Stimulated activated CD4-positive, alpha-beta T cell treated with anti-CD3 and anti-CD28 coated beads, Interleukin-15, amount 100 ng/mL, for 1 hour (primary cell): ENCODE data around the gene CRIP1.

ENCODE experiments used
- DNase-seq, 2 donors: peaks; one replicate each; pipeline ENCODE4 v3.0.0-alpha.2; 2020; ENCODE audit warnings: low read depth in 1 of 2, low spot score in 1 of 2

Gene CRIP1

GRCh38 chr14:105503935-105504692 lies 17.4 kb downstream of the CRIP1 start:
- no peak for DNase-seq

GRCh38 chr14:105505101-105505500 lies 18.4 kb downstream of the CRIP1 start:
- no peak for DNase-seq

DNA sequence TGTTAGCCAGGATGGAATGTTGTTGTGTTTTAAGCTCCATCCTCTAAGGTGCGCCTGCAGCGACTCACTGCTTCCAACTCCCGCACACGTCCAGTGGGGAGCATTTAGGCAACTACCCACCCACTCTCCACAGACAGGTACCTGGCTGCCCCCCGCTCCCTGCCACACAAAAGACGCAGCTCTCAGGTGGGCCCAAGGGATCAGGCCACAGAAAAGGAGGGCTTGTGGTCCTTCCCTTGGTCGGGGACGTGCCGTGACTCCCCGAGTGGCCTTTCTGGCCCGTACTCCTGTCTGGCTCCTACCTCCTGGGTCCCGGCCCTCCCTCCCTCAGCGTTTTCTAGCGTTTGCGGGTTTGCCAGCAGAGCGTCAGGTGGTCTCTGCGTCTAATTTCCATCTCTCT lies 20.6 kb downstream of the CRIP1 start:
- DNase-seq, result no peak

DNA sequence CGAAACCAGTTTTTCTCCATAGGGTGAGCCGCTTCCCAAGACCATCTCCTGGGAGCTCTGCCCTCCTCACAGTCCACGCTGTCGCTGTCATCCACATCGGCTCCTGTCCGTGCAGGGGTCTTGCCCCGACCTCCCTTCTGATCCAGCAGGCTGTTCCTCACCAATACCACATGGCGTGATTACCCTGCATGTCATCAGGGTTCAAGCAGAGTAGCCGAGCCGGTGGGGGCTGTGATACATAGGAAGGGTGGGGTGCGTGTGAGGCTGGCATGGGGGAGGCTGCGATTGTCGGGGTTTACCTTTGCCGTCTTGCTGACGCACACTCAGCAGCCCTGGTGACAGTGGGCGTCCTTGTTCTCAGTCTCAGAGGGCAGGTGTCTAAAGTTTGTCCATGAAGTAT lies 21.4 kb downstream of the CRIP1 start:
- no peak for DNase-seq

- DNase-seq, result no peak
Measured at GRCh38 chr14:105508601-105509000, 21.9 kb downstream of the CRIP1 start.

- no peak for DNase-seq
Measured at GRCh38 chr14:105517096-105517495, 30.4 kb downstream of the CRIP1 start.

- DNase-seq, result no peak
Measured at GRCh38 chr14:105519946-105520698, 33.4 kb downstream of the CRIP1 start.

GRCh38 chr14:105525326-105525725 lies 38.6 kb downstream of the CRIP1 start:
- DNase-seq, result no peak

- DNase-seq, result no peak
Measured at GRCh38 chr14:105525861-105526775, 39.4 kb downstream of the CRIP1 start, which contains the start of gene TMEM121. Gene TMEM121 (plus strand): TSS chr14:105526583. CDS start chr14:105528835, 2,252 bp downstream.

DNA sequence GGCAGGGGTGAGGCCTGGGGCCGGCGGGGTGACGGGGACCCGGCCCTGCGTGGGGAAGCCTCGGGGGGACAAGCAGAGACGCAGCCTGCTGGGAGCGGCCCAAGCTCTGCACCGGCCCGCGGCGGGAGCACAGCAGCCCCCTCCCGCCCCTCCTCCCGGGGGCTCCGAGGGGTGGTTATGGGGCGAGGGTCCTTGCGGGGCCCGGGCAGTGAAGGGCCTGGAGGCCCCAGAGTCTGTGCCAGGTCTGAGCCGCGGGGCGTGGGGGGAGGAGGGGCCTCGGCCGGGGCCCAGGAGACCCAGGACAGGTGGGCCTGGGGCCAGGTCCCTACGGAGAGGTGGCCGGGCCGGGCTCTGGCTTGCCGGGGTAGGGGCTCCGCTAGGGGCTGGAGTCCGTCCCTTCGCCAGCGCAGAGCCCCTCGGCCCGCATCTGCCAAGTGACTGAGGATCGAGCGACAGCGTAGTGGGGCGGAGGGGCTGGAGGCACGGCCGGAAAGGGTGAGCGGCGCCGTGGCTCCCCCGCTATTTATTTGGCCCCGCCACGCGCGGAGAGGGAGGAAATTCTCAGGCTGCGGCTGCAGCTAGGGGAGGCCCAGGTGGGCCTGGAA lies 40.2 kb downstream of the CRIP1 start:
- DNase-seq, result no peak

- DNase-seq, result no peak
Measured at GRCh38 chr14:105527381-105527825, 40.7 kb downstream of the CRIP1 start.

GRCh38 chr14:105527826-105528585 lies 41.3 kb downstream of the CRIP1 start:
- peak; percentile 69 to 78 for DNase-seq

DNA sequence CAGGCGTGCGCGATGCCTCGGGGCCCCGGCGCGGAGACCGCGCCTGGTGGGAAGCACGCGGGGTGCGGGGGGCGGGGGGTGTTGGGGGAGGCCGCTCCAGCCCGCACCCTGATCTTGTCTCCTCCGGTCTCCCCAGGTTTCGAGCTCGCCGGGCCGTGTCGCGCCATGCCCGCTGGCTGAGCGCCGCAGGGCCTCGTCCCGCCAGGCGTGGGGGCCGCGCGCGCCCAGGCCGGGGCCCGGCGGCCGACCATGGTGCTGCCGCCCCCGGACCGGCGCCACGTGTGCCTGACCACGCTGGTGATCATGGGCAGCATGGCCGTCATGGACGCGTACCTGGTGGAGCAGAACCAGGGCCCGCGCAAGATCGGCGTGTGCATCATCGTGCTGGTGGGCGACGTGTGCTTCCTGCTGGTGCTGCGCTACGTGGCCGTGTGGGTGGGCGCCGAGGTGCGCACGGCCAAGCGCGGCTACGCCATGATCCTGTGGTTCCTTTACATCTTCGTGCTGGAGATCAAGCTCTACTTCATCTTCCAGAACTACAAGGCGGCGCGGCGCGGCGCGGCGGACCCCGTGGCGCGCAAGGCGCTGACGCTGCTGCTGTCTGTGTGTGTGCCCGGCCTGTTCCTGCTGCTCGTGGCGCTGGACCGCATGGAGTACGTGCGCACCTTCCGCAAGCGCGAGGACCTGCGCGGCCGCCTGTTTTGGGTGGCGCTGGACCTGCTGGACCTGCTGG lies 42.1 kb downstream of the CRIP1 start:
- peak in 1 of 2 donors; percentile 54 for DNase-seq

DNA sequence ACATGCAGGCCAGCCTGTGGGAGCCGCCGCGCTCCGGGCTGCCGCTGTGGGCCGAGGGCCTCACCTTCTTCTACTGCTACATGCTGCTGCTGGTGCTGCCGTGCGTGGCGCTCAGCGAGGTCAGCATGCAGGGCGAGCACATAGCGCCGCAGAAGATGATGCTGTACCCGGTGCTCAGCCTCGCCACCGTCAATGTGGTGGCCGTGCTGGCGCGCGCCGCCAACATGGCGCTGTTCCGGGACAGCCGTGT lies 42.6 kb downstream of the CRIP1 start:
- DNase-seq, result no peak

DNA sequence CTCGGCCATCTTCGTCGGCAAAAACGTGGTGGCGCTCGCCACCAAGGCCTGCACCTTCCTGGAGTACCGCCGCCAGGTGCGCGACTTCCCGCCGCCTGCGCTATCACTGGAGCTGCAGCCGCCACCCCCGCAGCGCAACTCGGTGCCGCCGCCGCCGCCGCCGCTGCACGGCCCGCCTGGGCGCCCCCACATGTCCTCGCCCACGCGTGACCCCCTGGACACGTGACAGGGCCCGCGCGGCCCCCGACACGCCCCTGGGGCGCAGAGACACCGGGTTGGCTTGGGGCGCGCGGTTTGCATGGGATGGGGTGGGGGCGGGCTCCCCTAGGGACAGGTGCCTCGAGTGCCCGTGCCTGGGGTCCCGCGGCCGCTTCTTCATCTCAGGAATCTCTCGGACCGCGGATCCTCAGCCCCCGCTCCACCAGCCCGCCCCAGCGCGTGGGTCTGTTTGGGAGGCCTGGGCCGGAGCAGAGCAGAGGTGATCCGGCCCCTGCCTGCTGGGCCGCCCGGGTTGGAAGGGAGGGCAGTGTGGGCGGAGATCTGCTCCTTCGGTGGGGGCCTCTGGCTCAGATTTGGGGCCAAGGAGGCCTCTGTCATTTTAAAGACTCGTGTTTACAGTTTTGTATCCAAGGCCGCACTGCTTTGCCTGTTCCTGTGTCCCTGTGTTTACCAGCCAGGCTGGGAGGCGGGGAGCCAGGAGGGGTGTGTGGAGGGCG lies 43.0 kb downstream of the CRIP1 start:
- peak in 1 of 2 donors; percentile 37 for DNase-seq

DNA sequence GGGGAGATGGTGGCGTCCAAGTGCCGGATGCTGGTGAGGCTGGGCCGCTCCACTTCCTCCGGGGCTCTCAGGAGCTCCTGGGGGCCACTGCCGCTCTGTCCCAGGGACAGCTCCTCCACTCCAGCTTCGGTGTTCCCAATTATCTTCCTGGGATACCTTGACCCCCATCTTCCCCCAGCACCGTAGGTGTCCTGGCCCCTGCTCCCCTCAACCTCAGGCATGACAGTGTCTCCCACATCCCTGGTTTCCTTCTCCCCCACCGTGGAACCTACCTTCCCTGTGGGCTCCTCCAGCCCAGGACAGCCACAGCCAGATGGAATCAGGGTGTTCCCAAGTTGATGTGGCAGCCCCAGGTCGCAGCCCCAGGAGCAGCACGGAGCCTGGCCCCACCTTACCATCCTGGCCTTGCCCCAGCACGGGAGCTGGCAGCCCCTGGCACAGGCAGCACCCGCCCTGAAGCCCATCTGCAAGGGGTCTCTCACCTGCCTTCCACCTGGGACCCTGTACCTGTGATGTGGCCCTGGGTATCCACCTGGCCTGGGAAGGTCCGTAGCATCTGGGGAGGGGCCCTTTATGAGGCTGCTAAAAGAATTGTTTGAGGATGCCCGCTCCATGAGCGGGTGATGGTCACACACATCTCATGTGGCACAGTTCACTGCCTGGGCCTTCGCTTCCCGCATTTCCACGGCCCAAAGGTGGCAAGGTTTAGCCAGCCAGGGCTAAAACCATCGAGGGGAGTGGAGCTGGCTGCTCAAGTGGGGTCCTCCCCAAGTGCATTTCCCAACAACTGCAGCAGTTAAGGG lies 43.8 kb downstream of the CRIP1 start:
- DNase-seq, result no peak

DNA sequence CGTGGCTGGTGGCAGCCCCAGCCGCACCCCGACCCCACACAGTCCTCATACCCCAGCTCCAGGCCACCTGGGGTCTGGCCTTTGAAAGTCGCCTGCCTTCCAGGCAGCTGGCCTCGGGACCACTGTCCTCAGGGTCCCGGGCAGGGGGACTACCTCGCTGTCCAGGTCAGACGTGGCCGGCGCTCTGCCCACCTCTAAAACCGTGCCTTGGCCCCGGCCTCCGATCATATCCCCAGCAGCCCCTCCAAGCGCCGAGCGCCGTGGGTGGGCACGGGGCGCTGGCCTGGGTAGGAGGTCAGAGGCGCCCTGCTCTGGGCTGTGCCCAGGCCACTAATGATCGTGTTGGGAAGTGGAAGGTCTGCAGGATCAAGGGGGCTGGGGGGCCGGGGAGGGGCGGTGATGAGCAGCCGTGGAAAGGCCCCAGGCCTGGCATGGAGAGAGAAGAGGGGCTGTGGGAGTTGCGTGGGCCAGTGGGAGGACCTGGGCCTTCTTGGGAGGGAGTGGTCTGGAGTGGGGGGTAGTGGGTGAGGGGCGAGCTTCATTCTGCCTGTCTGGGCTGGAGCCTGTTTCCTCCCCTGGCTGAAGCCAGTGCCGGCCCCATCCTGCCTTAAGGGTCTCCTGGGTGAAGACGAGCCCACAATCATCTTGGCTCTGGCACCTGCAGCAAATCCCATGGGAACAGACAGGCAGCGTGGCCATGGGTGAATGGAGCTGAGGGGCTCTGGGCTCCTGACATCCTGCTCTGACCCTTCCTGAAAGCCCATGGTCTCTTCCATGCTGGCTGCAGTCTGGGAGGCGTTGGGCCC lies 44.6 kb downstream of the CRIP1 start:
- no peak for DNase-seq
